Activated T-cell treated with anti-CD3 and anti-CD28 coated beads for 1 hour (primary cell): ENCODE data around the gene ZSWIM6.
"Not testable (repeated sequence)": the region's sequence is repeated elsewhere in the genome, so short reads cannot be mapped to it uniquely, and the experiment has no call there.

Experiments used
- DNase-seq: peaks from one replicate; pipeline ENCODE4 v3.0.0-alpha.2; 2020; ENCODE audit warnings: low read depth

ZSWIM6 gene

DNA sequence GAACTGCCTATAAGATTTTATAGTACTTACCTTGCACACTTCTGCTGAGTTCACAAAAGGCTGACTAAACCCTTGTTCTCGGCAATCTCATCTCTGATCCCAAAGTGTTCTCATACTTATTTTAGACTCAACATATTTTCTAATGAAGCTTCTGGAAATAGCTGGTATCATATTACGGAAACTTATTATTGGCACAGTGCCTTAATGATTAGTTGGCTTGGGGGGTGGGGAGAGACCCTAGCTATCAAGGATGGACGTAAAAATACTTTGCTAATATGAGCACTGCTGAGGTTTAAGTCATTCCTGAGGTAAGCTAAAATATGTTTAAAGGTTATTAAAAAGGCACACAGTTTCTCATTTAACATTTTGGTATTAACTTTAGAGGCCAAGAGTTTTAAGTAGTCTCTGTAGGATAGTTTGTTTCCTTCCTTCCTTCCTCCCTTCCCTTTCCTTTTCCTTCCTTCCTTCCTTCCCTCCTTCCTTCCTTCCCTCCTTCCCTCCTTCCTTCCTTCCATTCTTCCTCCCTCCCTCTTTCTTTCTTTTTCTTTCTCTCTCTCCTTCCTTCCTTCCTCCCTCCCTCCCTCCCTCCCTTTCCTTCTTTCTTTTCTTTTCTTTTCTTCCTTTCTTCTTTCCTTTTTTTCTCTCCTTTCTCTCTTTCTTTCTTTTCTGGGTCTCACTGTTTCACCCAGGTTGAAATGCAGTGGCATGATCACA lies 31.5 kb downstream of the ZSWIM6 start:
- DNase-seq: no peak

- no peak for DNase-seq
These were observed 34.6 kb downstream of the ZSWIM6 start for GRCh38 chr5:61366497-61367240.

DNA sequence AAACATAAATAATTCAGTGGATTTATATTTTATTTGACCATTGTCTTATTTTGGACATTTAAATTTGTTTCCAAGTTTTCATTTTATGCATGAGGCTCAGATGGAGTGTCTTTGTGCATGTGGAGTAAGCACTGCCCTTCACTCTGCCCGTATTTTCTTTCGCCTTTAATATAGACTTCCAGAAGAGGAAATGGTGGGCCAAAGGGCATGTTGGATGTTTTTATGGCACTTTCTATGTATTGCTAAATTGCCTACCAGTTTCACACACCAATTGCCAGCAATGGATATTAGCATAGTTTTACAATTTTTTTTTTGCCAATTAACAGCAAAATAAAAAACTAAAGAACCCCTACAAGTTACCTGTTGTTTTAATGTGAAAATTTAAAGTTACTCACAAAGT lies 38.4 kb downstream of the ZSWIM6 start:
- no peak for DNase-seq

- DNase-seq: no peak
These were observed 39.4 kb downstream of the ZSWIM6 start for GRCh38 chr5:61371474-61371873.

- no peak for DNase-seq
These were observed 47.6 kb downstream of the ZSWIM6 start for GRCh38 chr5:61379677-61380076.

DNA sequence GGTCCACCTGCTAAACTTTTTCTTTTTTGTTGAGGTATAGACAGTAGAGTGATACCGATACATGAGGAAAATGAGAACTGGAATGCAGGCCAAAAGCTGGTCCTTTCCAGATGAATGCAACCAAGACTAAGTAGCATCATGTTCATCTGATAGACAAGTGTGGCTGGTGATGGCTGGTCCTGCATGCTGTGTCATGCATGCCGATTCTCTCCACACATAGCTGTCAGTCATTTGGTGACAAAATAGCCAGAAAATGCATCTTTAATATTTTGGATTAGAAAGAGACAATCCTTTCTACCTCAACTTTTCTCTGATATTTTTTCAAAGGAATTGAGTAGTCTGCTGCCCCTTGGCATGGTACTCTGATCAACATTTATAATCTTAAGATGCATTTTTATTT lies 49.9 kb downstream of the ZSWIM6 start:
- DNase-seq: no peak

GRCh38 chr5:61385627-61386026 lies 53.6 kb downstream of the ZSWIM6 start:
- no peak for DNase-seq

DNA sequence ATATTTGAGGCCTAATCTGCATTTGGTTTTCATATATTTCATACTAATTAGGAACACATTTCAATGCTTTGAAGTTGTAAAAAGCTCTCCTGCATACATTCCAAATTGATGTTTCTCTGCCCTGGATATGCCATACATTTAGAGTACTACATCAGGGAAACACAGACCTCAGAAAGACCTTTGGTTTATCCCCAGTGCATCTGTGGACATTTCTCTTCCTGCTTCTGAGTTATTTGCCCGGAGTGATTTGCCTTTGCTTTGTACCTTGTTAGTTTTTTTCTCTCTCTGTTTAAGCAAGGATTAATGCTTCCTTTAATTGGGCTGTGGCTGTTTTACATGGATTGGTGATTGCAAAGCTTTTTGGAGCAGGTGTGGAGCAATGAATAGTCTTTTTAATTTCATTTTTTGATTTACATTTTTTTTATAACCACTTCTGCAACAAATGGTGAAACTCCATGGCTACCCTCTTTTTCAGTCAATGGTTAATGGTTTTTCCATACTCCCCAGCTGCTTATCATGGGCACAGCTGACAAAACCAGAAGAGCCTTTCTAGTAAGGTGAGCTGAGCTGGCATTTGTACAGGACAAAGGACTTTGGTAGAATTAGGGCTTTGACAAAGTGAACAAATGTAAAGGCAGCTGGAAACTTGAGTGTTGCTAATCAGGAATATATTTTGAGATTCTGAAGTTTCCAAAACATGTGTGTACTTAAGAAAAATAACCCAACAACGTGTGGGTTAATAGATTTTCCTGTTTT lies 54.2 kb downstream of the ZSWIM6 start:
- DNase-seq: no peak

DNA sequence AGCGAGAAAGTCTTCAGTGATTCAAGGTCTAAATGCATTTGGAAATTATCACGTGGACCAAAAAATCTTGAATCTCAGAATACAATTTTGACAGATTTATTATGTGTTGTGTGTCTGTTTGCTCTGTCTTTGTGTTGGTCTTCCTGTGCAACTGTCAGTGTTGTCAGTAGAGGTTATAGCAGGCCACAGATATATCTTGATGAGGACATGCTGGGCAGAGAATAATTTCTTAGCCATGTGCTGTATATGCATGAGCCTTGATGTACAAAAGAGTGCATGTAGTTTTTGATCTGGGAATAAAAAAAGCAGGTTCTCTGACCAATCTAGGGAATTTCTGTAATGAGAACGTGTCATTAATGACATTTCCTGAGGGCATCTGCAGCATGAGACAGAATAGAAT lies 57.6 kb downstream of the ZSWIM6 start:
- DNase-seq: no peak

DNA sequence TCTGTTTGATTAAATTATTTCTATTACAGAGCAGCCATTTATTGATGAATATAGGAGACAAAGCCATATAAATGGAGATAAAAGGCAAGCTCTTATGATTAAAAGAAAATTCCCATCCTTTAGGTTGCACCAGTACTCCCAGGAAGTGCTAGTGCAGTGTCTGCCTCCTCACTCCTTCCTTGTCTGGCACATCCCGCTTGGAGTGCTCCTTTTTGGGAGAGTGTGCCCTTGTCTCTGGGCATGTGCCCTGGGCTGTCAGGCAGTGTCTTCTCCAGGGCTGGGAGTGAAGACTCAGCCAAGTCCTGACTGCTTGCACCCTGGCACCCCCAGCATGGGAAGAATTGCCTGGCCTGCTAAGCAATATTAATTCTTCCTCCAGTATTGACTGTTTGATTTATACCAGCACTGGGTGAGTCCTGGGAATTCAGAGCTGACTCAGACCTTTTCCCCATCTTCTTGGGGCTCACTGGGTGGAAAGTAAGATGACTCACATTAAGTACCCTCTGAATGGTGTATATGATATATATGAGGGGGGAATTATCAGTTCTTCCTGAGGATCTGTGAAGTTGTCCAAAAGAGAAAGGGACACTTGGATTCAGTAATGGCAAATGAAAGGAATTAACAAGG lies 62.1 kb downstream of the ZSWIM6 start:
- DNase-seq: no peak

- no peak for DNase-seq
These were observed 62.7 kb downstream of the ZSWIM6 start for GRCh38 chr5:61394793-61395192.

DNA sequence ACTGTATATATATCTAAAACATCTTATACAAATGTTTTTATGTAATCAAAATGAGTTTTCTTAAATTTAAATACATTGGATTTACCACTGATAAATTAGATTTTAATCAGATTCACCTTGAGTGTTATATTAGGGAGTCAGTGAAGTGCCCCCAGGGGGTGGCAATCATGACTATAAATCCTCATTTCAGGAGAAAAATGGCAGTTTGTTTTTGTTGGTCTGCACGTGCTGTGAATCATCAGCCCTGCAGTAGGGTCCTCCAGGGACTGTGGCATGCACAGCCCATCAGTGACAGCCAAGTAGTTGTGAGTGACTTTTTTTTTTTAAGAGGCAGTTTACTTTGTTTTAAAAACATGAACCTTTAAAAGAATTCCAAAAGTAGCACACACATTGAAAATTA lies 65.2 kb downstream of the ZSWIM6 start:
- DNase-seq: no peak

GRCh38 chr5:61397937-61398336 lies 65.9 kb downstream of the ZSWIM6 start:
- DNase-seq: no peak

- DNase-seq: no peak
These were observed 66.4 kb downstream of the ZSWIM6 start for GRCh38 chr5:61398440-61398839.

- DNase-seq: no peak
These were observed 67.6 kb downstream of the ZSWIM6 start for GRCh38 chr5:61399679-61400078.

DNA sequence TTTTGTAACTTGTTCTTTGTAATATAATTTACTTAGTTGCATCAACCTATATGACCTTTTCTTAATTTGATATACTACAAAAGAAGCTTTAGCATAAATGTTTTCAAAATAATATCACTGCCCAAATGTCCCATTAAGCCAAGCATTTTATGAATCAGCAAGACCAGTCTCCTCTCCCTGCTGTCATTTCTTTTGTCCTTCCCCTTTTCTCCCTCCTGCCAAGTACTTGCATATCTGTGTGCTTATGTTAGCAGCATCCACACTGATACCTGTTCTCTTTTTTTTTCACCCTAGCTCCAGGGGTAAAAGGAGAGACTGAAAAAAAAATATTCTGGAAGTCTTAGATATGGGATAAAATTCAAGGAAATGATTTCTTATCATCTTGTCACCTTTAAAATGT lies 69.7 kb downstream of the ZSWIM6 start:
- no peak for DNase-seq

DNA sequence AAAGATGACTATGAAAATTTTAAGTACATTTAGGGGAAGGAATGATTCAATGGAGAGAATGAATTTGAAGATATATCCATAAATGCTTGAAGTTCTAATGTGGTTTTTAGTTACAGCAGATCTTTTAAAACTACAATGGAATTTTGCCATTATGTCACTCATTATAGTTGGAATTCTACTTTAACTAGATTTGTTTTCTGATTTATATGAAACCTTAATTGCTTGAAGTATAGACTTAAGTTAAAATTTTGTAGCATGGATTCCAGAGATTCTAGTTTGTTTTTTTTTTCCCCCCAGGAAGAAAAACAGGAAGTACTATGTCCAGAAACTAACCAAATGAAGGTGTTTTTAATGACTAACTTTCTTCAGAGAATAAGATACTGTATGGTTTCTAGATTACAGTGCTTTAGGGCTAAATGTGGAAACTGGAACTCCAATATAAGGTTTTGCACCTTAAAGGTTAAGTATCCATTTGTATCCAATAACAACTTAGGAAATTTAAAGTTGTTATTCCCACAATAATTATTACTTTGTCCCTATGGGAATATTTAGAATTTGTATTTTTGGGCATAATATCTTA lies 70.3 kb downstream of the ZSWIM6 start:
- DNase-seq: no peak

DNA sequence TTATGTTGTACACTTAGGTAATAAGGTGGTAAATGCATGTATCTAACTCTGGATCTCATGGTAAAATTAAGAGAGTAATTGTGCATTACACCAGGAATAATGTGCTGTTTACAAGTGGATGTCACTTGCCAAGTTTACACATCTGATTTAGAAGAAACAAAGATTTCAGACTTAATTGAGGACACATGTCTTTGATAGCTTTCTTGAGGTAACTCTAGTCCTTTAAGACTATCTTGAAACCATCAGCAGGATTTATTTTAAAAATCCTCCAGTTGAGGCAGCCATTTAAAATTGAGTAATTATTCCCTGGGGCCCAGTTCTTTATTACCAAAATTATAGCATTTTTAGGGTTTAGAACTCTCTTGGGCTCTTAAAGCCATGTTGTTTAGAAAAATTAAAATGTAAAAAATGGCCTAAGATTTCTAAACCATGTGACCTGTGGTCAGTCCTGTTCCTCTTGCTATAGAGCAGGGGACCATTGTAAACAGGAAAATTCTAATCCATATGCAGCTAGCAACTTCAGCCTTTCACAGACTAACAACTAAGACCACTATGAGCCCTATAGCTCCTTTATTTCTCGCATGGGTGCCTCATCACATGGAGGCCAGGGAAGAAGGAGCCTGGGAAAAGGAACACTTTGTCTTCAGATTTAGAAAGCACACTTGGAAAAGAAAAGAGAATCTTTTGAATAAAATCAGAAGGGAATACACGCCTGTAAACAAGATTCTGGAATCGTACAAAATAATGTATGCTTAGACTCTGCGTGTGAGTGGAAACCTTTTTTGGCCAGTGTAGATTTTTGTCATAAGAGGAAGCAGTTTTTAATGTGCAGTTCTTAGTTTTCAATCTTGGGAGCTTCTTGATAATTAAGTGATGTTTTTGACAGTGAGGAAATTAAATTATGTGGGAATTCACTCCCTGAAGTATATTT lies 71.2 kb downstream of the ZSWIM6 start:
- DNase-seq: no peak

- DNase-seq: no peak
These were observed 73.6 kb downstream of the ZSWIM6 start for GRCh38 chr5:61405511-61406295.

- not testable (repeated sequence) for DNase-seq
These were observed 74.4 kb downstream of the ZSWIM6 start for GRCh38 chr5:61406497-61406896.
